NCI-H2029 (cell line): ENCODE measurements around the gene SEC14L5.
"Not testable (repeated sequence)": the region's sequence is repeated elsewhere in the genome, so short reads cannot be mapped to it uniquely, and the experiment has no call there.

Experiments used
- DNase-seq: peaks from one replicate; lab custom pipeline; 2025; lab: John Stamatoyannopoulos, UW

The SEC14L5 gene

DNA sequence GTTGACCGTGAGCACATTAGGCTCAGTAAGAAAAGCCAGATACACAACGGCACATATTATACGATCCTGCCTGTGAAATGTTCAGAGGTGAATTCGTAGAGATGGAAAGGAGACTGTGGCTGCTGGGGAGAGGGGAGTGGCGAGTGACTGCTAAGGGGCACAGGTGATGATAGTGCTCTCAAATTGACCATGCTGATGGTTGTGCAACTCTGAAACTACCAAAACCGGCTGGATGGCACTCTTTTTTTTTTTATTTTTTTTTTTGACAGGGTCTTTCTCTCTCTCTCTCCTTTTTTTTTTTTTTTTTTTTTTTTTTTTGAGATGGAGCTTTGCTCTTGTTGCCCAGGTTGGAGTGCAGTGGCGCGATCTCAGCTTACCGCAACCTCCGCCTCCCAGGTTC, 8.1 kb upstream of the SEC14L5 start:
- no peak for DNase-seq

- DNase-seq: not testable (repeated sequence)
Measured at GRCh38 chr16:4951583-4951982, 6.5 kb upstream of the SEC14L5 start.

DNA sequence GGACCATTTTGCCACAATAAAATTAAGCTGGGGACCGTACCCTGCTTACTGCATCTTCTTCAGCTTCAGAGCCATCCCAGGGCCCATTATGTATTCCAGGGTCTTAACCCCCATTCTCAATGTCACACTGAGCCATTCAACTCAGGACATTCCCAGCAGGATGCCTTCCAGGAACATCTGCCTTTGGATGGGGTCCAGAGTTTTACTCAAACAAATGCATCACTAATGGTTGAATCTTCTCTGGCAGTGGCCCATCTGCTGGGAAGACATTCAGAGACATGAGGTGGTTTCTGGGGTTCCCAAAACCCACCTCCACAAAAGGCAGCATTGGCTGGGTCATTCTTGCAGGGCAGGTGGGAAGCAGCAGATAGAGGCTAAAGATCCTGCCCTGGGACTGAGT, 3.4 kb upstream of the SEC14L5 start:
- DNase-seq: no peak

GRCh38 chr16:4957420-4957719, 760 bp upstream of the SEC14L5 start:
- peak; percentile 47 for DNase-seq

GRCh38 chr16:4958510-4959438, 644 bp downstream of the SEC14L5 start:
- no peak for DNase-seq

DNA sequence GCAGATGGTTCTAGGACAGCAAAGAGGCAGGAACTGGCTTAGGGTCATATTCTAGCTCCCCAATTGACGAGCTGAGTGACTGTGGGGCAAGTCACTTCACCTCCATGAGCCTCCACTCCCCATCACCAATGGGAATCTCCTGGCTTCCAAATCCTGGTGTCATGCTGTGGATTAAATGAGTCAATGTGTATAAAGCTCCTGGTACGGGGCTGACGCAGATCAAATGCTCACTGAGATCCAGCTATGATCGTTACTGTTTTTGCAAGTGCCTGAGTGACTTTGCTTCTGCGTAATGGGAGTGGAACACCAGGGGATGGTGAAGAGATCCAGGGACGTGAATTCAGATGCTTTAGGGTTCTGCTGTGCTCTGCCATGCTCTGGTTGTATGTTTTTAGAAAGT, 2.4 kb downstream of the SEC14L5 start:
- no peak for DNase-seq

GRCh38 chr16:4962716-4963115, 4.6 kb downstream of the SEC14L5 start:
- DNase-seq: no peak

GRCh38 chr16:4963527-4963926, 5.4 kb downstream of the SEC14L5 start:
- not testable (repeated sequence) for DNase-seq

- DNase-seq: no peak
Measured at GRCh38 chr16:4966736-4967453, 8.8 kb downstream of the SEC14L5 start.

- not testable (repeated sequence) for DNase-seq
Measured at GRCh38 chr16:4968278-4968677, 10.1 kb downstream of the SEC14L5 start.

DNA sequence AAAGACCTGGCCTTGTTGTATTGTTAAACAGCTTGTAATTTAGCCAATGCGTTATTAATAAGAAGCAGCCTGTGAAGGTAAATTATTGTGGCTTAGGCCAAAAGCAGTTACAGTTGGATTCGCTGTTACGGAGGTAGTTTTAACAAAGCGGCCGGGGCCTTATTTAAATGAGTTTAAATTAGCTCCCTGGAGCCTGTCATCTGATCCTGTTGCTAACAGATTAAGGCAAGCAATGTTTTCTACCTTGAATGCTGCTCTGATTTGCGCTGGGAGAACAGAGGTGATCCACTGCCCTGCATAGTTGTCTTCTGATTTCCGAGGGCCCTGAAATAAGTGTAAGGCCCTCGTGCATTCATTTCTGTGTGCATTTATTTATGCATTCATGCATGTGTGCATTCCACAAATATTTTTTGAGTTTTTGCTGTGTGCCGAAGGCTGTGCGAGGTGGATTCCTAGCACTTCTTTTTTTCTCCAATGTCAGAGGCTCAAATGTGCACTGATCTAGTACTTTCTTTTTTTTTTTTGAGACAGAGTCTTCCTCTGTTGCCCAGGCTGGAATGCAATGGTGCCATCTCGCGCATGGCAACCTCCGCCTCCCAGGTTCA, 10.9 kb downstream of the SEC14L5 start:
- DNase-seq: no peak

DNA sequence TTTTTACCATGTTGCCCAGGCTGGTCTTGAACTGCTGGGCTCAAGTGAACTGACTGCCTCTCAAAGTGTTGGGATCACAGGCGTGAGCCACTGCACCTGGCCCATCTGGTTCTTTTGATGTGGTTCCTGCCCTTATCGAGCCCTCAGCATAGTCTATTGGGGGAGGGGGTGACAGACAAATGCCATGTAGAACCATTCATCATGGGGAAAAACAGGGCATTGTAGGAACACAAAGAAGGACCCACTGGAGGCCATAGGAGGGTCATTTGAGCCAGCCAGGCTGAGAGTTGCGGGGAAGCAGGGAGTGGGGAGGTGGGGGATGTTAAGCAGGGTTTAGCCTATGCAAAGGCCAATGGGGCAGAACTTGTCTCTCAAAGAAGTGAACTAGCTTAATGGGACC, 11.9 kb downstream of the SEC14L5 start:
- DNase-seq: no peak

GRCh38 chr16:4972938-4973587, 14.9 kb downstream of the SEC14L5 start:
- no peak for DNase-seq

GRCh38 chr16:4976079-4976478, 17.9 kb downstream of the SEC14L5 start:
- DNase-seq: no peak

- DNase-seq: peak; percentile 66
Measured at GRCh38 chr16:4976611-4977145, 18.5 kb downstream of the SEC14L5 start.

GRCh38 chr16:4979164-4979563, 21.0 kb downstream of the SEC14L5 start:
- no peak for DNase-seq

DNA sequence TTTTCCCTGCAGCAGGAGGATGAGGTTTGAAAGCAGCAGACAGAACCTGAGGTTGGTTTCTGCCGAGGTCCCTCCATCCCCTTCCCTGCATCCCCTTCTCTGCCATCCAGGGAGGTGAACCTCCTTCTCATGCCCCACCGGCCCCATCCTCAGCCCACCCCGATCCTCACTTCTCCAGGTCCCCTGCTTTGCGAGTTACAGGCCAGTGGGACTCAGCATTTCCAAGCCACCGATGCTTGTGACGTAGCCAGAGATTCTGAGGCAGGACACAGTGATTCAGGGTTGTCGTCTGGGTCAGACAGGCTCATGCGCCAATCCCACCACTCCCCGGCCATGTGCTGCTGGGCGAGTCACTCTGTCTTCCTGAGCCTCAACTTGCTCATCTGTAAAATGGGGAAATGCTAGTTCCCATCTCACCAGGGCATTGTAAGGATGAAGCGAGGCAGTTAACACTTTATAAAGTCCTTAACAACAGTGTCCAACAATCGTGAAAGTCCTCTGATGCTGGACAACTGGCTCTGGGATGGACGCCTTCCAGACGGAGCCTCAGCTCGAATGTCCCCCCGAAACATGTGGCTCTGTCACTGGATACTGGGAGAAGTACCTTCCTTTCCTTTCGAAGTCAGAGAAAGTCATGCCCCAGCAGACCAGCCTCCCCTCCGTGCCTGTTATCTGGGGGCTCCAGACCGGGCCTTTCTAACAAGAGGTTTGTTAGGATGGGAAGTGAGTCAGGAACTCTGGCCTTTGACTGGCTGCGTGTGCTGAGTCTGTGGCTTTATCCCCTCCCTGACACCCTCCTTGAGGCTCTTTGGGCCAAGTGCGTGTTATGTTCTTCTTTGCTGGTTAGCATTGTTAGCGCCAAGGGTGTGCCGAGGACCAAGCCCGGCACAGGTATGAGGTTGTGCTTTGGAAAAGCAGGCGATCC, 21.9 kb downstream of the SEC14L5 start:
- no peak for DNase-seq

- no peak for DNase-seq
Measured at GRCh38 chr16:4980691-4981090, 22.6 kb downstream of the SEC14L5 start.

GRCh38 chr16:4981473-4981872, 23.3 kb downstream of the SEC14L5 start:
- DNase-seq: no peak

DNA sequence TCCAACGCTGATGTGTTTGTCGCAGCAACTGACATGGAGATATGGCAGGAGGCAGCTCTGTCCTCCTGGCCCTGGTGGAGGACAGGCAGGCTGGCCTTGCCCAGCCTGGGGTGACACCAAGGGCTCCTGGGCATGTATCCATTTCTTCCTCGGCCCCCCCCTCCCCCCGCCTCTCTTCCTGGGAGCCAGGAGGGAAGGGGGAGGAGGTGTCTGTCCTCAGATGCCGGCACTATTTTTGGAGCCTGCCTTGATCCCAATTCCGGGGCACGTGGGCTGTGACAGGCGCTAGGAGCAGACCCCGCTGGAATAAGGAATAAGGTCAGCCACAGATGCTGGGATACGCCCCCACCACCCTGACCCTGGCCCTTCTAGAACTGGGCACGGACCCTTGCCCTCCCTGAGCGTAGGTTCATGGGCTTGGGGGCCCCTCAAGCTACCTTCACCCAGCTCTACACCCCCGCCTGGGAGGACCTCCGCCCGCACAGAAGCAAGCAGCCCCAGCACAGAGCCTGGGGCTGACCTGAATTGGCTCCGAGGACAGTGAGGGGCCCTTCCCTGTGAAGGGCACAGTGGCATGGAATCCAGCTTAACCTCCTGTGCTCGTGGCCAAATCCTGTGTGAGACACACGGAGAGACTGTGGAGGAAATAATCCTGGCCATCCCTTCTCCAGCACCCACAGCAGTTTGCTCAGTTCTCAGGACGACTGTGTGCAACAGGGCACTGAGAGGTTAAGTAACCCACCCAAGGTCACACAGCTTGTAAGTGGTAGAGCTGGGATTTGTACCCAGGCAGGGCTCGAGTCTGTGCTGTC, 24.1 kb downstream of the SEC14L5 start:
- DNase-seq: no peak
